NCI-H524 (cell line): ENCODE results near the gene NPAS4.
"Not testable (repeated sequence)": the region's sequence is repeated elsewhere in the genome, so short reads cannot be mapped to it uniquely, and the experiment has no call there.

Experiments used
- DNase-seq, 2 experiments: peaks; one replicate each; lab custom pipeline; 2025; lab: John Stamatoyannopoulos, UW

The NPAS4 gene

GRCh38 chr11:66420671-66421476, at the start of gene NPAS4:
Gene NPAS4 (plus strand): TSS chr11:66421035. CDS start chr11:66421180, 145 bp downstream.
- peak in 1 of 2 experiments; percentile 62 for DNase-seq

- DNase-seq: peak; percentile 88 to 93
Observed at GRCh38 chr11:66371627-66372415, 49.0 kb upstream of the NPAS4 start, which contains the start of gene SLC29A2. Gene SLC29A2 (minus strand): TSS chr11:66371760. CDS start chr11:66371591, 169 bp downstream.

- peak in 1 of 2 experiments; percentile 60 for DNase-seq
Observed at GRCh38 chr11:66373265-66373664, 47.6 kb upstream of the NPAS4 start.

GRCh38 chr11:66373690-66374287, 47.0 kb upstream of the NPAS4 start:
- not testable (repeated sequence) for DNase-seq

GRCh38 chr11:66380264-66380663, 40.6 kb upstream of the NPAS4 start:
- DNase-seq: peak in 1 of 2 experiments; percentile 29

DNA sequence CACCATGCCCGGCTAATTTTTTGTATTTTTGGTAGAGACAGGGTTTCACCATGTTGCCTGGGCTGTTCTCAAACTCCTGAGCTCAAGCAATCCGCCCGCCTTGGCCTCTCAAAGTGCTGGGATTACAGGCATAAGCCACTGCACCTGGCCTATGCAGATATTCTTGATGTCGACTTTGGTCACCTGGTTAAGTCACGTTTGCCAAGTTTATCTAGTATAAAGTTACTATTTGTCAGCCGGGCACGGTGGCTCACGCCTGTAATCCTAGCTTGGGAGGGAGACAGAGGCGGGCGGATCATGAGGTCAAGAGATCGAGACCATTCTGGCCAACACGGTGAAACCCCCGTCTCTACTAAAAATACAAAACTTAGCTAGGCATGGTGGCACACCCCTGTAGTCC, 36.5 kb upstream of the NPAS4 start:
- not testable (repeated sequence) for DNase-seq

- peak; percentile 66 to 81 for DNase-seq
Observed at GRCh38 chr11:66386171-66387069, 34.4 kb upstream of the NPAS4 start.

GRCh38 chr11:66388780-66389386, 32.0 kb upstream of the NPAS4 start:
- DNase-seq: peak; percentile 46 to 73

- no peak for DNase-seq
Observed at GRCh38 chr11:66391322-66391721, 29.5 kb upstream of the NPAS4 start.

DNA sequence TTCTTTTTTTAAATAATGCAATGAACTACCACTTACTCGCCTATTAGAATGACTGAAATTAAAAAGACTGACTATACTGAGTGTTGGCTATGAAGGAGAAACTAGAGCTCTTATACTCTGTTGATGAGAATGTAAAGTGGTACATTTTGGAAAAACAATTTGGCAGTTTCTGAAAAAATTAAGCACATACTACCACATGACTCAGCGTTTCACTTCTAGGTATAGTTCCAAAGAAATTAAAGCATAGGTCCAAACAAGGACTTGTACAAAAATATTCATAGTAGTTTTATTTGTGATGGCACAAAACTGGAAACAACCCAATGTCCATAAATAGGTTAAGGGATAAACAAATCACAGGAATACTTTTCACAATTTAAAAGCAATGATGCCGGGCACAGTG, 26.9 kb upstream of the NPAS4 start:
- DNase-seq: no peak

GRCh38 chr11:66407651-66408050, 13.2 kb upstream of the NPAS4 start:
- no peak for DNase-seq

DNA sequence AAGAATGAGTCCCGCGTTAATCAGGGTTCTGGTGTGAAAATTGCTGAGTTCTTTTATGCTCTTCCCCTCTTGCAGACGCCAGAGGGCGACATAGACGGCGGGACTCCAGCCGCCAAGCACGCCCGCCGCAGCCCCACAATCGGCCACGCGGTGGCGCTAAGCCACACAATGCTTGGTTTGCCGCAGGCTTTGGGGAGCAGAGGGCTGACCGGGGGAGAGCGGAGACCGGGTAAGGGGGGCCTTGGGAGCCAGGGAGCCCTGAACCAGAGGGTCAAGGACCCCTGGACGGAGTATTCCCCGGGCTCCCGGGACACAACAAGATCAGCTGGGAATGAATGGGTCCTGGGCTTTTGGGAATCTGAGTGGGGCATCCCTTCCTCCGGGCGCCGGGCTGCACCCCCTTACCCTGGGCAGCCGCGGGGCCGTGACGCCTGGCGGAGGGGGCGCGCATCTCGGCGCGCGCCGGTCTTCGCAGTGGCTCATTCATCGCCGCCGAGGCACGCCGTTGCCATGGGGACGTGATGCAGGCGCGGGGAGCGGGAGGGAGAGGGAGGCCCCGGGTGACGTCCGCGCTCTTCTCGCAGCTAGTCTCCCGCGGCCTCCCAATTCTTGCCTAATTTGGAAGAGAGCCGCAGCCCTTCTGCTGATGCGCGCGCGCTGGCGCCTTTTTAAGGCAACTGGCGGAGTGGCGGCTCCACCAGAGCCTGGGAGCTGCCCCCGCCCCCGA, 12.2 kb upstream of the NPAS4 start:
- DNase-seq: peak; percentile 82 to 92

DNA sequence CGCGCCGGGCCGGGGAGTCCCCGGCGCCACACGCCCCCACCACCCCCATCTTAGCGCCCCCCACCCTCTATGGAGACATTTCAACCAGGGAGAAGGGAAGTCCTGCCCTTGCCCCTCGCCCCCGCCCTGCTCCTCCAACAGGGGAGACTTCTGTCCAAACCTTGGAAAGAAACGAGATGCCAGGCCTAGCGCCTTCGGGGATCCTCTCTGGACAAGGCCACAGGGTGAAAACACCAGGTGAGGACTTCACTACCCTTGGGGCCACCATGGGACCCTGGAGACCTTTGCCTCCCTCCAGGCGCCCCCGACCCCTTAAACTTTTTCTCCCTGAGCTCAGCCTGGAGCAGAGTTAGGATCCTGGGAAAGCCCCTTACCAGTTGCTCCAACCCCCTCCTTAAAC, 11.6 kb upstream of the NPAS4 start:
- DNase-seq: no peak

GRCh38 chr11:66410191-66410590, 10.6 kb upstream of the NPAS4 start:
- no peak for DNase-seq

GRCh38 chr11:66411323-66411722, 9.5 kb upstream of the NPAS4 start:
- DNase-seq: no peak

DNA sequence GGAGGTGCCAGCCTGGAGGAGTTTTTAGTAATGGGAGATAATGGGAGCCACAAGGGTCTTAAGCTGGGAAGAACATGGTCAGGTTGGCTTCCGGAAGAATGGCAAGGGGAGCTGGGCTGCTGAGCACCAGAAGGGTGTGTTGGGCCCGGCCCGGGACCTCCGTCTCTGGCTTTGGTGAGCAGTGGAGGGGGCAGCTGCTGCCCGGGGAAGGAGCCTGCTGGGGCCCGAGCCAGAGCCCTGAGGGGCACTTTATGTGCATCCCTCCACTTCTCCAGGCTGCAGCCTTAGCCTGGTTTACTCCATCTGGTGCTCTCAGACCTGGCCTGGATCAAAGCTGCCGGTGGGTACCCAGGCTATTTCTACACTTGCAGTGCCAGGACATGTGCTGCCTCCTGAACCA, 8.7 kb upstream of the NPAS4 start:
- peak in 1 of 2 experiments; percentile 21 for DNase-seq

GRCh38 chr11:66413167-66413566, 7.7 kb upstream of the NPAS4 start:
- no peak for DNase-seq

DNA sequence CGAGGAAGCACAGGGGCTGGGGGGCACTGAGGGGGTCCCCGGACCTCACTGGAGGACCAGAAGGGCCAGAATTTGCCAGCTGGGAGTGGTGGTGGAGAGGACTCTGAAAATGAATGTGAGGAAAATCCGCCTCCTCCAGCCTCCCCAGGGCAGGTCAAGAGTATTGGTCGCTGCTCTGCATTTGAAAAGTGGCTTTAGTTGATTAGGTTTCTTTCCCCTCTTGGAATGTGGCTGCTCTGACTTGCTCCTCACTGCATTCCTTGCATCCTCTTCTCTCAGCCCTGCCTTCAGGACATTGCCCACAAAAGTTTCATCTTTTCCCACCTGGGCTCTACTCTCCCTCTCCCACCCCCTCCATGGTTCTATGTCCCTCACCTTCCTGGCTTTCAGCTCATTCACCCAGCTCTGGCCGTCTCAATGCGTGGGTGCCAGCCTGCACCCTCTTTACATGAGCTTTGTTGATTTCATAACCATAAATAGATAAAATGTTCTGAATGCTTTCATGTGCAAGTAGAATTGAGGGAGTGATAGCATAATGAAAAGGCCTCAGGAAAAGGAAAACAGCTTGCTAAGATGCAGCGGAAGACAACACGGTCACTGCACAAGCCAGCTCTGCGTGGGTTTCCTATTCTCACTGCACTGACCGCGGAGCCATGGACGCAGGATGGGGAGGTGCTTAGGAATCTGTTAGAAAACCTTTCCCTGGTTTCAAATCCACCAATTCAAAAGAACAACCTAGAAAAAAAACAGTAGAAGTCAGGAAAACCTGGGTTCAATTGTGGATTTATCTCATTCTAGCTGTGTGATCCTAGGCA, 6.5 kb upstream of the NPAS4 start:
- no peak for DNase-seq

GRCh38 chr11:66415423-66415822, 5.4 kb upstream of the NPAS4 start:
- no peak for DNase-seq
